Endothelial cell of umbilical vein (primary cell): Measurements from ENCODE around the gene MYH14. TPM values are rescaled to one million over a fixed set of nuclear protein-coding genes. Genes with fewer than 3 reads are reported as not detected.

Experiments used
- BruUV-seq: library from RNA; stranded (reverse); fragments of 400-500 nt; replicated peaks from 2 replicates; lab custom pipeline; 2021; lab: Mats Ljungman, UMichigan
- CTCF ChIA-PET: fragments of 300-600, 350-600 bp; sonication (Branson Sonifier 250); formaldehyde crosslinking; loops from one replicate; lab custom pipeline; 2021; ENCODE audit warnings: antibody characterized with exemption, inconsistent platforms; lab: Charles Lee
- POLR2A ChIA-PET: fragments of 300-600, 350-600 bp; sonication (Branson Sonifier 250); formaldehyde crosslinking; loops from one replicate; lab custom pipeline; 2021; ENCODE audit warnings: antibody characterized with exemption, inconsistent platforms; lab: Charles Lee
- DNase-seq: peaks from one replicate; pipeline ENCODE4 v3.0.0-alpha.2; 2011; ENCODE audit warnings: low read depth, low spot score
- FAIRE-seq: peaks from 2 replicates; lab custom pipeline; 2011; peaks lifted over from hg19 to GRCh38; lab: Jason Lieb, UNC
- H2AFZ ChIP-seq: 2 replicates; pipeline ENCODE4 v1.6.0; 2012; ENCODE audit warnings: low read depth, low read length, control low read depth, inconsistent platforms
- H3K27ac ChIP-seq: 2 replicates; pipeline ENCODE4 v1.5.1; 2011; ENCODE audit warnings: low read depth, mild to moderate bottlenecking, control low read depth, low read length, moderate library complexity; ENCODE audit not compliant: insufficient read depth
- H3K27me3 ChIP-seq, 2 experiments: 2 replicates each; pipeline versions ENCODE4 v1.6.0 to v1.6.1; 2011; ENCODE audit warnings: low read length in 2 of 2, mixed read lengths in 1 of 2; ENCODE audit not compliant: control insufficient read depth in 2 of 2, insufficient read depth in 2 of 2
- H3K36me3 ChIP-seq, 2 experiments: 2 replicates in 1 of 2; 3 replicates in 1 of 2; pipeline ENCODE4 v1.5.1; 2011; ENCODE audit warnings: low read length in 2 of 2, mild to moderate bottlenecking in 1 of 2, moderate library complexity in 1 of 2; ENCODE audit not compliant: control insufficient read depth in 2 of 2, insufficient read depth in 2 of 2; ENCODE audit errors: extremely low read depth in 1 of 2
- H3K4me1 ChIP-seq: 3 replicates; pipeline ENCODE4 v1.5.1; 2011; ENCODE audit warnings: mild to moderate bottlenecking, low read length; ENCODE audit not compliant: control insufficient read depth, insufficient read depth; ENCODE audit errors: extremely low read depth
- H3K4me2 ChIP-seq: 2 replicates; pipeline ENCODE4 v1.6.1; 2011; ENCODE audit warnings: low read length, control low read depth, mixed read lengths; ENCODE audit not compliant: insufficient read depth
- H3K4me3 ChIP-seq, 3 experiments: fragments of 200-600 bp in 1 of 3; sonication (generic), shearing (Covaris generic) in 1 of 3; replicated peaks in 1 of 3; 2 replicates each; pipeline ENCODE4 v1.5.1; 2011 to 2016; ENCODE audit warnings: control low read depth in 3 of 3, low read length in 3 of 3, mild to moderate bottlenecking in 2 of 3, inconsistent platforms in 1 of 3, low read depth in 1 of 3, moderate library complexity in 1 of 3; ENCODE audit not compliant: insufficient read depth in 1 of 3
- H3K79me2 ChIP-seq: 2 replicates; pipeline ENCODE4 v1.6.0; 2012; ENCODE audit warnings: low read length, inconsistent platforms; ENCODE audit not compliant: control insufficient read depth, insufficient read depth
- H3K9ac ChIP-seq: replicated peaks from 2 replicates; pipeline ENCODE3; 2011; ENCODE audit warnings: low read length, control low read depth; ENCODE audit not compliant: insufficient read depth; ENCODE audit errors: extremely low read depth
- H3K9me1 ChIP-seq: replicated peaks from 3 replicates; pipeline ENCODE4 v1.6.0; 2011; ENCODE audit warnings: mild to moderate bottlenecking, low read length; ENCODE audit not compliant: control insufficient read depth, insufficient read depth; ENCODE audit errors: extremely low read depth
- H3K9me3 ChIP-seq: replicated peaks from 2 replicates; pipeline ENCODE4 v1.5.1; 2012; ENCODE audit warnings: low read length, inconsistent platforms; ENCODE audit not compliant: control insufficient read depth, insufficient read depth
- H4K20me1 ChIP-seq: replicated peaks from 2 replicates; pipeline ENCODE3; 2011; ENCODE audit warnings: mild to moderate bottlenecking, low read length; ENCODE audit not compliant: control insufficient read depth, insufficient read depth; ENCODE audit errors: extremely low read depth
- CTCF ChIP-seq, 2 donors: IDR thresholded peaks; 1 replicate in 1 of 2; 2 replicates in 1 of 2; pipeline ENCODE4 v1.5.1; 2011; ENCODE audit warnings: low read length in 2 of 2, mild to moderate bottlenecking in 2 of 2, moderate library complexity in 2 of 2, control low read depth in 1 of 2, inconsistent platforms in 1 of 2, low read depth in 1 of 2; ENCODE audit not compliant: insufficient read depth in 1 of 2; ENCODE audit errors: extremely low read depth in 1 of 2
- EZH2 ChIP-seq: IDR thresholded peaks from 2 replicates; pipeline ENCODE4 v1.6.1; 2012; ENCODE audit warnings: borderline replicate concordance, low read depth, mild to moderate bottlenecking, moderate library complexity, low read length, inconsistent platforms; ENCODE audit not compliant: severe bottlenecking
- FOS ChIP-seq: IDR thresholded peaks from 2 replicates; pipeline ENCODE4 v1.6.1; 2011; ENCODE audit warnings: mild to moderate bottlenecking, low read length, moderate library complexity, borderline replicate concordance; ENCODE audit not compliant: insufficient read depth
- GATA2 ChIP-seq: IDR thresholded peaks from 2 replicates; pipeline ENCODE4 v1.7.0; 2011; ENCODE audit warnings: low read depth, mild to moderate bottlenecking, moderate library complexity, mixed read lengths, low read length; ENCODE audit not compliant: insufficient read length, insufficient read depth
- JUN ChIP-seq: IDR thresholded peaks from 2 replicates; pipeline ENCODE4 v1.6.1; 2011; ENCODE audit warnings: borderline replicate concordance, low read depth; ENCODE audit not compliant: insufficient read length, insufficient read depth
- MAX ChIP-seq: IDR thresholded peaks from 2 replicates; pipeline ENCODE4 v1.6.1; 2011; ENCODE audit not compliant: insufficient read depth, insufficient read length
- MYC ChIP-seq: IDR thresholded peaks from one replicate; pipeline ENCODE4 v1.6.1; 2011; ENCODE audit warnings: mild to moderate bottlenecking, low read depth, low read length
- POLR2A ChIP-seq: IDR thresholded peaks from 2 replicates; pipeline ENCODE4 v1.6.1; 2012; ENCODE audit warnings: low read depth, mild to moderate bottlenecking, control low read depth, low read length
- POLR2AphosphoS5 ChIP-seq: IDR thresholded peaks from 2 replicates; pipeline ENCODE4 v1.6.1; 2012; ENCODE audit warnings: low read depth, mild to moderate bottlenecking, control low read depth, low read length, moderate library complexity; ENCODE audit not compliant: insufficient read depth
- dilution Hi-C: fragments of 300-500 bp; cut with MboI; formaldehyde crosslinking; loops from one replicate; pipeline ENCODE4 v1.15.0; 2019; ENCODE audit warnings: low sequenced_read_pairs; ENCODE audit not compliant: extremely low pct_ligation_motif_present
- intact Hi-C: fragments of 100-400 bp; cut with micrococcal nuclease; formaldehyde crosslinking; loops from one replicate; pipeline ENCODE4 v1.10.0; 2022
- polyA plus RNA-seq, 4 experiments: library from polyadenylated mRNA; depleted of rRNA in 3 of 4; stranded (reverse) in 3 of 4; unstranded in 1 of 4; fragments of >200 nt; gene quantifications; 2 replicates each; pipeline versions ENCODE4 v1.2.1 to v1.2.3, GENCODE V29; 2011 to 2012; ENCODE audit warnings: missing spikeins in 1 of 4
- total RNA-seq: library from RNA; stranded (reverse); gene quantifications from 2 replicates; pipeline ENCODE4 v1.2.3, GENCODE V29; 2021

Gene MYH14
- total and polyA plus RNA-seq, 2 donors (not counting 3 experiments of a cell fraction or from before 2014, with no cell fraction given), result 0.13 TPM; not detected in 1

- ChIA-PET CTCF (no interaction called here), POLR2A (no interaction called here)
- Histone ChIP-seq H3K4me1 (no peaks in the 10 kb centered on the region), H2AFZ (no peak overlapping the region), H3K27me3 (peaks cover 10 to 13% of the 10 kb centered on the region in 2 experiments), H3K4me3 (no peak overlapping the region), H3K9ac (no peak overlapping the region), H3K9me1 (no peaks in the 10 kb centered on the region), H3K9me3 (no peaks in the 10 kb centered on the region), H3K4me2 (no peak overlapping the region), H3K27ac (no peak overlapping the region), H3K36me3 (no peaks in the 10 kb centered on the region), H4K20me1 (no peaks in the 10 kb centered on the region), H3K79me2 (no peaks in the 10 kb centered on the region)
- dilution Hi-C loops (no loop called here), intact Hi-C loops (no loop called here)
- no TSS peak for BruUV-seq
- FAIRE-seq (no peak), DNase-seq (no peak)
- TF ChIP-seq CTCF (IDR thresholded peaks at IDR 0.05; ENCODE audit: extremely low read depth in 1 of 2, insufficient read depth in 1 of 2, low read depth in 1 of 2, low read length in 2 of 2) (no peak), MYC (no peak), EZH2 (no peak), FOS (no peak)
Measured at GRCh38 chr19:50202962-50203280, 501 bp upstream of the MYH14 start.

- Histone ChIP-seq H3K79me2 (no peaks in the 10 kb centered on the region), H3K27ac (no peak overlapping the region), H3K9me1 (no peaks in the 10 kb centered on the region), H3K4me1 (no peaks in the 10 kb centered on the region), H3K9ac (no peak overlapping the region), H3K36me3 (no peaks in the 10 kb centered on the region), H3K27me3 (peaks cover 10 to 13% of the 10 kb centered on the region in 2 experiments), H2AFZ (no peak overlapping the region), H3K4me3 (no peak overlapping the region), H3K4me2 (no peak overlapping the region), H3K9me3 (no peaks in the 10 kb centered on the region), H4K20me1 (no peaks in the 10 kb centered on the region)
- ChIA-PET POLR2A (no interaction called here), CTCF (no interaction called here)
- intact Hi-C loops, result no loop called here
- no TSS peak for BruUV-seq
- no peak for DNase-seq
- TF ChIP-seq MAX (no peak), POLR2AphosphoS5 (no peak), FOS (no peak), CTCF (IDR thresholded peaks at IDR 0.05; ENCODE audit: extremely low read depth in 1 of 2, insufficient read depth in 1 of 2, low read depth in 1 of 2, low read length in 2 of 2) (no peak), JUN (no peak), MYC (no peak), EZH2 (no peak), POLR2A (no peak), GATA2 (no peak)
- dilution Hi-C loops, result no loop called here
- no peak for FAIRE-seq
Measured at GRCh38 chr19:50204081-50204428, 633 bp downstream of the MYH14 start.
